Caco-2 (cell line): ENCODE data around the gene ERO1B. TPM values are rescaled to one million over a fixed set of nuclear protein-coding genes. Genes with fewer than 3 reads are reported as not detected.

Experiments
- BruUV-seq: library from RNA; stranded (reverse); fragments of 400-500 nt; replicated peaks from 2 replicates; lab custom pipeline; 2021; lab: Mats Ljungman, UMichigan
- CTCF ChIA-PET: fragments of 300-600 bp; sonication (Branson Sonifier 250); formaldehyde crosslinking; loops from one replicate; lab custom pipeline; 2022; ENCODE audit warnings: antibody characterized with exemption; lab: Charles Lee
- POLR2A ChIA-PET: fragments of 300-600 bp; sonication (Branson Sonifier 250); formaldehyde crosslinking; loops from one replicate; lab custom pipeline; 2022; ENCODE audit warnings: antibody characterized with exemption; lab: Charles Lee
- DNase-seq, 2 experiments: peaks; one replicate each; pipeline versions ENCODE4 v3.0.0 to v3.0.0-alpha.2; 2020 to 2022
- H3K27me3 ChIP-seq: replicated peaks from 2 replicates; pipeline ENCODE4 v1.6.0; 2011; ENCODE audit warnings: low read length; ENCODE audit not compliant: control insufficient read depth, insufficient read depth
- H3K36me3 ChIP-seq: 2 replicates; pipeline ENCODE4 v1.5.1; 2011; ENCODE audit warnings: low read length; ENCODE audit not compliant: control insufficient read depth, insufficient read depth
- H3K4me1 ChIP-seq: fragments of 250-450 bp; sonication (Bioruptor Pico); 2 replicates; pipeline ENCODE4 v1.5.1; 2020; ENCODE audit warnings: mild to moderate bottlenecking
- H3K4me3 ChIP-seq: 2 replicates; pipeline ENCODE4 v1.5.1; 2011; ENCODE audit warnings: low read depth, mild to moderate bottlenecking, control low read depth, low read length
- H3K9me3 ChIP-seq: fragments of 250-450 bp; sonication (Bioruptor Pico); 2 replicates; pipeline ENCODE4 v1.5.1; 2020; ENCODE audit warnings: mild to moderate bottlenecking, moderate library complexity
- H3K27ac Mint-ChIP-seq: one replicate; pipeline ENCODE4 v1.8.0; 2022; ENCODE audit warnings: mixed read lengths; ENCODE audit not compliant: unreplicated experiment
- H3K27me3 Mint-ChIP-seq: one replicate; pipeline ENCODE4 v1.8.0; 2022; ENCODE audit warnings: mixed read lengths; ENCODE audit not compliant: insufficient read depth, unreplicated experiment
- H3K36me3 Mint-ChIP-seq: one replicate; pipeline ENCODE4 v1.8.0; 2022; ENCODE audit warnings: mild to moderate bottlenecking, mixed read lengths; ENCODE audit not compliant: insufficient read depth, unreplicated experiment
- H3K4me1 Mint-ChIP-seq: one replicate; pipeline ENCODE4 v1.8.0; 2022; ENCODE audit warnings: low read depth, mixed read lengths; ENCODE audit not compliant: unreplicated experiment
- H3K4me3 Mint-ChIP-seq: one replicate; pipeline ENCODE4 v1.8.0; 2022; ENCODE audit warnings: mild to moderate bottlenecking, moderate library complexity, mixed read lengths; ENCODE audit not compliant: unreplicated experiment
- H3K9me3 Mint-ChIP-seq: one replicate; pipeline ENCODE4 v1.8.0; 2022; ENCODE audit warnings: mixed read lengths; ENCODE audit not compliant: unreplicated experiment
- CTCF ChIP-seq, 2 experiments: fragments of 200-600 bp in 1 of 2; IDR thresholded peaks; 1 replicate in 1 of 2; 2 replicates in 1 of 2; pipeline versions ENCODE4 v1.5.1 to v1.8.0; 2011 to 2022; ENCODE audit warnings: antibody characterized with exemption in 1 of 2, control low read depth in 1 of 2, inconsistent platforms in 1 of 2, low read depth in 1 of 2, low read length in 1 of 2, mild to moderate bottlenecking in 1 of 2, moderate library complexity in 1 of 2; ENCODE audit not compliant: insufficient read depth in 1 of 2, severe bottlenecking in 1 of 2, unreplicated experiment in 1 of 2
- intact Hi-C: fragments of 100-400 bp; cut with micrococcal nuclease; formaldehyde crosslinking; loops from one replicate; pipeline ENCODE4 v1.10.0; 2022; ENCODE audit not compliant: unreplicated experiment
- total RNA-seq: library from RNA; stranded (reverse); gene quantifications from 2 replicates; pipeline ENCODE4 v1.2.3, GENCODE V29; 2022

ERO1B gene
- total RNA-seq, 1 experiment from 2014 or later: 2.6 TPM

GRCh38 chr1:236253119-236253518 lies 28.6 kb downstream of the ERO1B start:
- Mint-ChIP-seq H3K27ac (no peak overlapping the region), H3K27me3 (peaks cover 3% of the 10 kb centered on the region), H3K4me3 (no peak overlapping the region), H3K4me1 (no peaks in the 10 kb centered on the region), H3K9me3 (peaks cover 10% of the 10 kb centered on the region), H3K36me3 (no peaks in the 10 kb centered on the region)
- H3K4me3 ChIP-seq: no peak overlapping the region
- ChIA-PET CTCF (no interaction called here), POLR2A (no interaction called here)
- TF ChIP-seq CTCF (IDR thresholded peaks at IDR 0.05; ENCODE audit: insufficient read depth in 1 of 2, low read depth in 1 of 2, low read length in 1 of 2, severe bottlenecking in 1 of 2, unreplicated experiment in 1 of 2): no peak
- 0 out of 2 replicates have a peak, but pooled peaks cover 5% of the 10 kb centered on the region for H3K9me3 ChIP-seq
- no peaks in the 10 kb centered on the region; the same call in 1 of the 2 replicates for H3K27me3 ChIP-seq
- intact Hi-C loops: no loop called here
- no peak for DNase-seq
- BruUV-seq: no TSS peak
- no peaks in the 10 kb centered on the region for H3K4me1 ChIP-seq
- H3K36me3 ChIP-seq: no peaks in the 10 kb centered on the region

- Histone ChIP-seq H3K9me3 (no peaks in the 10 kb centered on the region), H3K4me1 (no peaks in the 10 kb centered on the region), H3K36me3 (no peaks in the 10 kb centered on the region), H3K4me3 (no peak overlapping the region), H3K27me3 (no peaks in the 10 kb centered on the region; the same call in 1 of the 2 replicates)
- Mint-ChIP-seq H3K36me3 (no peaks in the 10 kb centered on the region), H3K27ac (no peak overlapping the region), H3K27me3 (peaks cover 3% of the 10 kb centered on the region), H3K4me1 (no peaks in the 10 kb centered on the region), H3K9me3 (no peaks in the 10 kb centered on the region), H3K4me3 (no peak overlapping the region)
- BruUV-seq: no TSS peak
- CTCF ChIA-PET: no interaction called here
- POLR2A ChIA-PET: no interaction called here
- TF ChIP-seq CTCF (IDR thresholded peaks at IDR 0.05; ENCODE audit: insufficient read depth in 1 of 2, low read depth in 1 of 2, low read length in 1 of 2, severe bottlenecking in 1 of 2, unreplicated experiment in 1 of 2): no peak
- intact Hi-C loops: no loop called here
- no peak for DNase-seq
These were observed 30.2 kb downstream of the ERO1B start for GRCh38 chr1:236251587-236251986.

GRCh38 chr1:236247286-236247685 lies 34.5 kb downstream of the ERO1B start:
- no peak overlapping the region for H3K27ac Mint-ChIP-seq
- ChIA-PET CTCF (no interaction called here), POLR2A (no interaction called here)
- no peaks in the 10 kb centered on the region for H3K36me3 Mint-ChIP-seq
- no peaks in the 10 kb centered on the region for H3K4me1 Mint-ChIP-seq
- H3K9me3 ChIP-seq: no peaks in the 10 kb centered on the region
- no peaks in the 10 kb centered on the region for H3K27me3 ChIP-seq
- no peak for TF ChIP-seq CTCF (IDR thresholded peaks at IDR 0.05; ENCODE audit: insufficient read depth in 1 of 2, low read depth in 1 of 2, low read length in 1 of 2, severe bottlenecking in 1 of 2, unreplicated experiment in 1 of 2)
- intact Hi-C loops: no loop called here
- no TSS peak for BruUV-seq
- H3K4me1 ChIP-seq: no peaks in the 10 kb centered on the region
- H3K36me3 ChIP-seq: no peaks in the 10 kb centered on the region
- H3K4me3 ChIP-seq: no peak overlapping the region
- DNase-seq: no peak
- no peaks in the 10 kb centered on the region for H3K9me3 Mint-ChIP-seq
- no peak overlapping the region for H3K4me3 Mint-ChIP-seq
- H3K27me3 Mint-ChIP-seq: peaks cover 3% of the 10 kb centered on the region
